RCC 7860 (cell line): ENCODE measurements around the gene ABCE1.
"Not testable (repeated sequence)": the region's sequence is repeated elsewhere in the genome, so short reads cannot be mapped to it uniquely, and the experiment has no call there.

ENCODE experiments used
- DNase-seq: peaks from one replicate; pipeline ENCODE4 v3.0.0-alpha.2; 2015; ENCODE audit warnings: low spot score
- FAIRE-seq: peaks from 2 replicates; lab custom pipeline; 2012; peaks lifted over from hg19 to GRCh38; lab: Jason Lieb, UNC

The ABCE1 gene

DNA sequence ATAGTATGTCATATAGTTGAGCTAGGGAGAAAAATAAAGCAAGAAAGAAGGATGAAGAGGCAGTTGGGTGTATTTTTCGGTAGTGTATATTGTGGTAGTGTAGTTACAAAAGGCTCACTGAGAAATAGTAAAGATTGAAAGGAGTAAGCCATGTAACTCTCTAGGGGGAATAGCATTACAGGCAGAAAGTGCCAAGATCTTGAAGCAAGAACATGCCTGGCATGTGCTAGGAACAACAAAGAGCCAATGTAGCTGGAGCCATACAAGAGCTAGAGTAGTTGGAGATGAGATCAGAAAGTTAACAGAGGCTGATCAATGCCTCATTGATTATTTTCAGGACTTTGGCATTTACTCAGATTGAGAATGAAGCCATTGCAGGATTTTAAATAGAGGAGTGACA is 3.0 kb downstream of the ABCE1 start:
- FAIRE-seq (no peak), DNase-seq (no peak)

DNA sequence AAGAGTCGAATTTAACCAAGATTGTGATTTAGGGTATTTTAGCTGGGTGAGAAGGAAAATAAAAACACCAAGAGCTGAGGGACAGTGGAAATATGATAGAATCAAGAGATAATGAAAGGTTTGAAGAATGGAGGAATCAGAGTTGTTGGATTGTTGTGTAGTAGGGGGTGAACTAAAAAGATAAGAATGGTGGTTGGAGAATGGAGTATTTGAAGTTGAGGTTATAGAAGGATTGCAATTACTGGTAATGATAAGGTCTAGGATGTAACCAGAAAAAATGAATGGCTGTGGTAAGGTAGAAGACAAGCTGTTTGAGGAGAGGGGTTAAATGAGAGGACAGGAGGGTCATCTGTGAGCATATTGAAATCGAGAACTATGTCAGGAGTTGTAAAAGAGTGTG is 4.5 kb downstream of the ABCE1 start:
- DNase-seq: no peak
- FAIRE-seq: no peak

DNA sequence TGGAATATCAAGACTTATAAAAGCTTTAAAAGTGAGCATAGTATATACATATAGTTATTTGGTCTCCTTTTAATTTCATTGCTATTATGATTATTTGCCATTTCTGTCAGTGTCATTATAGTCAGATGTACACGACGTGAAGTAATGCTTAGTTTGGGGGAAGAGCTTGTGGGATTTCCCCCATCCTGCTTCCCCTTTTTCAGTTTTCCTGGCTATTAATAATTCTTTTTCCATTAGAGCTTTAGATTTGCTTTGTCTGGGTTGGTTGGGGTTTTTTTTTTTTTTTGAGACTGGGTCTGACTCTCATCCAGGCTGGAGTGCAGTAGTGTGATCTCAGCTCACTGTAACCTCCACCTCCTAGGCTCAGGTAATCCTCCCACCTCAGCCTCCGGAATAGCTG is 5.4 kb downstream of the ABCE1 start:
- no peak for DNase-seq
- no peak for FAIRE-seq

DNA sequence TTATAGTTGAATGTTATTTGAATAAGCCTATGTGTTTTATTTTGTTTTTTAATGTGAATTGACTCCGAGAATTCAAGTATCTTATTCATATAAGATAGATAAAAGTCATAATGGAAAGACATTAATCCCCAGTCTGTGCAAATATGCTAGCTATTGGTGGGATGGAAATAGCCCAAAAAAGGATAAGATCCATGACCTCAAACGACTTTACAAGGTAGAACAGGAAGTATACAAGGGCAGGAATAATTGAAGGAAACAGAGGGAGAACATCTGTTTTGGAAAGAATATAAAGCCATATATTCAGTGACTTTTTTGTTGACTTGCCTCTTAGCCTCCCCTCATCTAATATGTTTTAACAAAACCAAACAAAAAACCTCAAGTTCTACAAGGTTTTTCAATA is 9.0 kb downstream of the ABCE1 start:
- DNase-seq (no peak), FAIRE-seq (no peak)

DNA sequence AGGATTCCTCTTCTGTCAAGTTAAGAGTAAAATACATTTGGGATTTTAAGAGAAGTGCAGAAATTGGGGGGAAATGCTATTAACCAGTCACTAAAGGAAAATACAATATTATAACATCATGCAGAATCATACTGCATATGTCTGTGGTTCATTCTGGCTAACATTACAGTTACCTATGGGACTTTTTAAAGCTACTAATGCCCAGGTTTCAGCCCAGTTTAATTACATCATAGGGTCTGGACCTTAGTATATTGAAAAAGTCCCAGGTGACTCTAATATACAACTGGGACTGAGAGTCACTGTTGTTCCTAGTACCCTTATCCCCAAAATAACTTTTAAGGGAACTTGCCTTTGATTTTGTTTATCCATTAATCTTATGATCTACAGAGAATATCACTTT is 10.0 kb downstream of the ABCE1 start:
- DNase-seq (no peak), FAIRE-seq (no peak)

DNA sequence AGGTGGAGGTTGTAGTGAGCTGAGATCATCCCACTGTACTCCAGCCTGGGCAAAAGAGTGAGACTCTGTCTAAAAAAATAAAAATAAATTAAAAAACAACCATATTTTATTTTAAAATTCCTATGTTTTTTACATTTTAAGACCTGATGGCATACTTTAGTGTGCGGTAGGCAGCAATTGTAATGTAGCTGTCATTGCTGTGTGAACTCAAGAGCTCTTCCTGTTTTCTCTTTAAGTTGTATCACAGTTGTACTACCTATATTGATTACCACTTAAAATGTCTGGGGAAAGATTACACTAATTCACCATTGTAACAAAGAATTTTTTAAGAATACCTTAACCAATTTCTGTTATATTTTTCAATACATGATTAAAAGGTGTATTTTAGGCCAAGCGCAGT is 27.3 kb downstream of the ABCE1 start:
- no peak for FAIRE-seq
- no peak for DNase-seq

DNA sequence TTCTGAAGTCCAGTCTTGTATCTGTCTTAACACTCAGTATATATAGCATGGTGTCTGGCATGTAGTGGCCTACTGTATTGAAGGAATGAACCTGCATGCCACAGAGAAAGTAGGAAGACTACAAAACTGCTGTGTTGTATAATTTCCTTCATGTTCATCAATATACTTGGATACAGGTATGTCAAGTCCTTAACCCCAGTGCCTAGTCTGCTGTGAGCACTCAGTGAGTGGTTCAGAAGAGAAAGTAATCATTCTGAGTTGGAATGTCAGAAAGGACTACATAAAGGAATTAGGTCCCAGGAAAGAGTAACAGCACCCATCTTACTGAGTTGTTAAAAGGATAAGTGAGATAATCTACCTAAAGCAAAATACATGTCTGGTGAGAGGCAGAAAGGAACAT is 32.0 kb downstream of the ABCE1 start:
- FAIRE-seq: no peak

DNA sequence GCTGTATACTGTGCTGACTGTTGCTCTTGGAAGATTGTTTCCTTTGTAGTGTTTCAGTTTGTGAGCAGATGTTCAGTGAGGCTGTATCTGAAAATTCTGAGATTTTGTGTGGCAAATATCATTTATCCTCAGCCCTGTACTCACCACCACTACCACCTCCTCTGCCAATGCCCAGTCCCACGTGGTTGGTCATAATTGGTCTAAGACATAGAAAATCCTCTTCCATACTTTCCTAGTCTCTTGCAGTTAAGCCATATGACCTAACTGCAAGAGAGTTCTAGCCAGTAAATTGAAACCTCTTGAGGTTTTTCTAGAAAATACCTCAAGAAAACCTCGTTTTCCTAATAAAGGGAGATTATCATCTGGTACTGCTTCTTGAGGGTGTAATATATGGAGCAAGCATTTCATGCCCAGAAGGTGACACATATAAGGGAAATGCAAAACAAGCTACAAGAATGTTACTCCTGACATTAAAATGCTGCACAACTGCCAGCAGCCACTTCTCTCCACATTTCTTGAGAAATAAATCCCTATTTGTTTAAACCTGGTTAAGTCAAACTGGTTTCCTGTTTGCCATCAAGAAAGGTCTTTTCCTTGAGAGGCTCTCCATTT is 32.8 kb downstream of the ABCE1 start:
- FAIRE-seq: no peak
- DNase-seq: no peak

More for the DNA sequence above, 32.0 kb downstream of the ABCE1 start:
- DNase-seq: no peak

DNA sequence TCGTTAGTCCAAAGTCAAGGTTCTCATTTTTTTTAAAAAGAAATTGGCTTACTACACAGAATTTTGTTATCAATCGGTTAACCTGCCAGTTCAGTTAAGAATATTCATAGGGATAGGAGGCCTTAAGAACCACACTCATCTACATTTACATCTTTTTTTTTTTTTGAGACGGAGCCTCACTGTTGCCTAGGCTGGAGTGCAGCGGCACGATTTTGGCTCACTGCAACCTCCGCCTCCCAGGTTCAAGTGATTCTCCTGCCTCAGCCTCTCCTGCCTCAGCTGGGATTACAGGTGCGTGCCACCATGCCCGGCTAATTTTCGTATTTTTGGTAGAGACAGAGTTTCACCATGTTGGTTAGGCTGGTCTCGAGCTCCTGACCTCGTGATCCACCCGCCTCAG is 33.7 kb downstream of the ABCE1 start:
- FAIRE-seq (no peak), DNase-seq (no peak)

DNA sequence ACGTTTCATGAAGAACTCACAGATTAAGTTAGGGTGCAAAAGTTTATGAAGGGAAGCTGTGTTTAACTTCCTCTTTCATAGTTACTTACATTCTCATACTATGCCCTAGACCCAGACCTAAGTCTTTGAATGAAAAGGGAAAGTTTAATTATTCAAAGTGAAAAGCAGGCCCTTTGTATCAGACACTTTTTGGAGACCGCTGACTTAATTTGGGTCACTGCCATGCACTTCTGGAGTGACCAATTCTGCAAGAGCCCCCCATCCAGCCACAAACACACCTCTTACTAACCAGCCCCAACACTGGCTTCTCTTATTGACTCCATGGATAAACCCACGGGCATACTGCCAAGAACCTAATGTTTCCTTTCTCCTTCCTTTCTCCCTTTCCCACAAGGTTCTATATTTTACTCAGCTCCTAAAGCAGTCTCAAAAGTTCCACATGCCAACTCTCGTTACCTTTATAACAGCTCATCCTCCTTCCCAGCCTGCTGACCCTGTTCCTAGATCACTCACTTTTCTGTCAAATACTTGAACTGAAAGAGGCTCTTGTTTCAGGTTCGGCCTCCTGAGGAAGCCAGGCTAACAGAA is 34.5 kb downstream of the ABCE1 start:
- no peak for FAIRE-seq
- no peak for DNase-seq

DNA sequence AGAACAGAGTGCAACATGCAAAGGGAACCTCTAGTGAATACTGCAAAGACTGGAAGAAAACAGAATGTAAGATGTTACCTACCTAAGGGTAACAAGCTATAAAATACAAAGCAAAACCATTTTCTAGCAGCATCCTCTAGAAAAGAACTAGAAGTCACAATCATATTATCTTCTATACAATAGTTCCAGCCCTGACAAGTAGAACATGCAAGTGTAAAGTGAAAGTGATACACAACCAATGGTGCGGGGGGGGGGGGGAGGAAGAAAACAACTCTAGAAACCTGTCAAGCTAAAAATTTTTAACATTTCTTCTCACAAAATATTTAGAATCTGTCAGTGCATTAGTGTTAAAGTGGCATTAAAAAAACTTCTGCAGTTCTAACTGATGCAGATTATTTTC is 38.1 kb downstream of the ABCE1 start:
- FAIRE-seq, DNase-seq: not testable (repeated sequence)

DNA sequence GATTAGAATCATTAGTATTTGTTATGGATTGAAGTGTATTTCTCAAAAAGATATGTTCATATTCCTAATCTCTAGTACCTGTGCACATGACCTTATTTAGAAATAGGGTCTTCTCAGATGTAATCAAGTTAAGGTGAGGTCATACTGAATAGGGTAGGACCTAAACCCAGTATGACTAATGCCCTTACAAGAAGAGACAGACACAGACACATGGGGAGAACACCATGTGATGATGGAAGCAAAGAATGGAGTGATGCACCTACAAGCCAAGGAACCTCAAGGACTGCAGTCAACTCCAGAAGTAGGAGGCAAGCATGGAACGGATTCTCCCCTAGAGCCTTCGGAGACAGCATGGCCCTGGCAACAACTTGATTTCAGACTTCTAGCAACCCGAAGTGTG is 50.9 kb downstream of the ABCE1 start:
- FAIRE-seq (no peak), DNase-seq (no peak)

DNA sequence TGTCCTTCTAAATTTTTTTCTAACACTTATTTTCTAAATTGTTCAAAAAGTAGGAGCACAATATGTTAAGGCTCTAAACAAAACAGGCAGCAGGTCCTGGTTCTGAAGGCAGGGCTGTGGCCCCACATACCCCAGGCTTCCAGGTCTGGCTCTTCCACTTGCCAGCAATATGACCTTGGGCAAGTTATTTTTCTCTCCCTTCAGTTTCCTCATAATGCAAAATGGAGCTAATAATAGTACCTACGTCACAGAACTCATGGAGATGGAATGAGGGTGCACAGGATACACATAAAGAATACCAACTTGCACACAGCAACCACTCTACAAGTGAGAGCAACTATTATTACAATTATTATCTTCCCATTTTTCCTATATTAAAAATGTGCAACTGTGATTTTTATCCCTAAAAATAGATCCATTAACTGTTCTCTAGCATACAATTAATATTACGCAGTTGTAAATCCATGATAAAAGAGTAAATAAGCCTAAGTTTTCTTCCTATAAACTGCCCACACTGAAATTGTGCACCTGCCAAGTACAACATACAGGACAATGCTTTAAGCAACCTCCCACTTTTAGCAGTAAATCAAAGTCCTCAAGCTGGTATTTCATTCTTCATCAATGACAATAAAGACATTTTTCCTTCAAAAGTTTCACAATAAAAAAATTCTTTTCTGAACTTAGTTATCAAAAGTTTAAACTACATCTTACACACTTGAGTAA is 55.2 kb downstream of the ABCE1 start:
- DNase-seq: no peak
- FAIRE-seq: no peak

DNA sequence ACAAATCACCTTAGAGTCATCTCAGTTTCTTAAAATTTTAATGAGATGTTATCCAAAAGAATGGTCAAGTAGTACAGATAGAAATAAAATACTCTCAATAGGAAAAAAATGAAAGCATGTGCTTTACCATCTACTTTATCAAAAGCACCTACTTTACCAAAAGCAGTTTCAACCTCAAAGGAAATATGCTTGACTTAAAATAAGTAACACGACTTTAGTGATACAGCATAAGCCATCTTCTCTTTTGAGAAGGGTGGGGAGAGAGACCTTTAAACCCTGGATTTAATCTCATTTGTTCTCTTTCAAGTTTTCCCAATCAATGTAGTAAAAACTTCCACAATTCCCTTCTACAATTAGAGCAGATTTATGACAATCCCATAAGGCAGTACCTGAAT is 55.8 kb downstream of the ABCE1 start:
- FAIRE-seq (no peak), DNase-seq (no peak)

DNA sequence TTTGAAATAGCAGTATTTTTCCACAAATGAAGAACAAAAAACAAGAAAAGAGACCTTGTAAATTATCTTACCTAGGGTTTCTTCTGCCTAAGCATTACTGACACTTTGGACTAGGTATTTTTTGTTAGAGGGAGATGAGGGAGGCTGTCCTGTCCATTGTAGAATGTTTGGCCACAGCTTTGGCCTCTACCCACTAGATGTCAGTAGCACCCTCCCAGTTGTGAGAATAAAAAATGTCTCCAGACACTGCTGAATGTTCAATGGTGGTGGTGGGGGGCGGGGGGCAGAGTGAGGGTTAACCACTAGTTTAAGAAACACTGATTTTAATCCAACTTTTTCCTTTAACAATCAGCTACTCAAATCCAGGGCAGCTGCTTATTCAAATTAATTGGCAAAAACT is 56.5 kb downstream of the ABCE1 start:
- FAIRE-seq: no peak
- DNase-seq: no peak

DNA sequence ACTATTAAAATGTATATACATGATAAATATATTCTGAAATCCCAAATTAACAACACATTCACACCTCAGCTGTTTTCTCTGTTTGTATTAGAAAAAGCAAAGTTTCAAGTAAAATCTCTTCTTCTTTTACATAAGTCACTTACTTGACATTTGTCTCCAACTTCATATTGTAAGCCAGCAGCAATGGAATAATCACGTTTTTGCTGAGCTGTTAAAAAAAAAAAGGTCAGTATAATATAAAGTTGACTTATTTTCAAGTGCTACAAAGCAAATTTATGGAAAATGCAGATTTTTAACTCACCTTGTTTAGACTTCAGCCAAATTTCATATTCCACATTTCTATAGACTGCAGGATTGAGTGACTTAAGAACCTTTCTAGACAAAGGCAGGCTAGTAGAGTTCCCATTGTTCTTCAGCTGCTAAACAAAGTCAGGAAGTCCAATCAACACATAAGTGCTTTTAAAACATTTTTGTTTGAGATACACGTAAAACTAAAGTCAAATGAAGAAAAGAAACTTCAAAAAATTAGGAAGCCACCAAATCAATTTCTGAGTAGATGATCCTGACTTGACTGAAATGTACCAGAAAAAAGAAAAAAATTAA is 57.3 kb downstream of the ABCE1 start:
- no peak for FAIRE-seq
- DNase-seq: no peak

DNA sequence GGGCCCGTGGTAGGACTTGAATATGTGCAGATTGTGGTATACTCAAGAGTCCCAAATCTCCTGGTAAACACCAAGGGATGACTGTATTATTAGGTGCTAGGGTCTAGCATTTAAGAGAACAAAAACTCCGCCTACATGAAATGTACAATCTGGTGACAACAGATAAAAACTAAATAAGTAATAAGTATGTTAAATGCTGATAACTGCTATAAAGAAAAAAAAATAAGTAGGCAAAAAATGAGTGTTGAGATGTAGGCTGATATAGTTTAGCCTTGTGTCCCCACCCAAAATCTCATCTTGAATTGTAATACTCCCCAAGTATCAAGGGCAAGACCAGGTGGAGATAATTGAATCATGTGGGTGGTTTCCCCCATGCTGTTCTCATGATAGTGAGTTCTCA is 58.9 kb downstream of the ABCE1 start:
- FAIRE-seq: no peak
- DNase-seq: no peak

DNA sequence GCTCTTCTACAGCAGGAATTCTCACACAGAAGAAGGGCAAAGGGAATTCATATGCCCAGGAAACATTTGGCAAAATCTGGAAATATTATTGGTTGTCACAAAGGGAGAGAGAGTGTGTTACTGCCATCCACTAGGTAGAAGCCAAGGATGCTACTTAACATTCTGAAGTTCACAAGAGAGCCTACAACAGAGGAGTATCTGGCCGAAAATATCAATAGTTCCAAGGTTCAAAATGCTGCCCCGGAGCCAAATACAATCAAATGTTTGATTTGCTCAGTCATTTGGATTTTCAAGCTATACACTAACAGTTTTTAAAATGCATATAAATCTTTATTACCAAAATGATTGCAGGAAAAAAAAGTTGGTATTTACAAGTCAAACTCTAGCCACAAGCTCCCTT is 63.4 kb downstream of the ABCE1 start:
- DNase-seq (no peak), FAIRE-seq (no peak)

DNA sequence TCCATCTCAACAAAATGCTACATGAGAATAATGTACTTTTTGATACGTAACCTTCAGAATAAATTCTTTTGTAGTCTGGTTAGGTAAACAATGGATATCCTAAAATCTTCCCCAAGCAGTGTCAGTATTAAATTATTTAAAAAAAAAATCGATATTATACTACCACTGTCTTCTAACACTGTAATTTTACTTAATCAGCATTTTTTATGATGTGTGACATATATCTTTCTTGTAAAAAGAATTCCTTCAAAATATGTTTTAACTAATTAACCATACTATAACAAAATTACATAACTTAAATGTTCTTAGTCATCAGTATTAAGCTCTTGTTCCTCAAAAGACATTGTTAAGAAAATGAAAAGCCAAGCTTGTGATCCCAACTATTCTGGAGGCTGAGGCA is 69.8 kb downstream of the ABCE1 start:
- no peak for FAIRE-seq
- no peak for DNase-seq

DNA sequence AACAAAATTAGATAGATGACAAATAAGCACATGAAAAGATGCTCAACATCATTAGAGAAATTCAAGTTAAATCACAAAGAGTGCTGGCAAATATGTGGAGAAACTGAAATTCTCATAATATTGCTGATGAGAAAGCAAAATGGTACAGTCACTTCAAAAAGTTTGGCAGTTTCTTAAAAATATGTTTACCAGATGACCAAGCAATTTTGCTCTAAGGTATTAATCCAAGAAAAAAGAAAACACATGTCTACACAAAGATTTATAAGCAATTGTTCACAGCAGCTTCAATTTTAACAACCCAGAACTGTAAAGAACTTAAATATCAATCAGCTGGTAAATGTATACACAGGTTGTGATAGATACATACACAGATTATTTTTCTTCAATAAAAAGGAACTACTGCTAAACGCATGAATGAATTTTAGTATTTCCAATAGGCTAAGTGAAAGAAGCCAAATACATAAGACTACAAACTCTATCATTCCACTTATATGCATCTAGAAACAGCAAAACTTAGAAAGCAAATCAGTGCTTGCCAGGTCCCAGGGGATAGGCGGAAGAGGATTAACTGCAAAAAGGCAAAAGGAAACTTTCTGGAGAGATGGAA is 70.6 kb downstream of the ABCE1 start:
- no peak for FAIRE-seq

DNA sequence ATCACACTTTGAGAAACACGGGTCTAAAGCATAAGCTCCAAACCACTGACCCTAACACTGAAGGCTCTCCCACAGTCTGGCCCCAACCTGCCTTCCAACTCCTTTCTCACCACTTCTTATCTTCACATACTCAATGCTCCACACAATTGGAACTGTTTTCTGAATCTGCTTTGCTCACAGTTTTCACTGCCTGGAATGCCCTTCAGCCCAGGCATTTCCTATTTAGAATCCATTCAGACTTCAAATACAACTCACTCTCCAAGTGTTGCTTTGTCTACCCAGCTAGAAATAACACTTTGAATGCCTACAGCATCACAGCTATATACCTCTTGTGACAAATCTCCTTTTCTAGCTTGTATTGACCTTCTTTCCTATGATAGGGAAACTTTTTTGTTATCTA is 72.1 kb downstream of the ABCE1 start:
- DNase-seq (no peak), FAIRE-seq (no peak)

More for the DNA sequence above, 70.6 kb downstream of the ABCE1 start:
- DNase-seq: no peak

DNA sequence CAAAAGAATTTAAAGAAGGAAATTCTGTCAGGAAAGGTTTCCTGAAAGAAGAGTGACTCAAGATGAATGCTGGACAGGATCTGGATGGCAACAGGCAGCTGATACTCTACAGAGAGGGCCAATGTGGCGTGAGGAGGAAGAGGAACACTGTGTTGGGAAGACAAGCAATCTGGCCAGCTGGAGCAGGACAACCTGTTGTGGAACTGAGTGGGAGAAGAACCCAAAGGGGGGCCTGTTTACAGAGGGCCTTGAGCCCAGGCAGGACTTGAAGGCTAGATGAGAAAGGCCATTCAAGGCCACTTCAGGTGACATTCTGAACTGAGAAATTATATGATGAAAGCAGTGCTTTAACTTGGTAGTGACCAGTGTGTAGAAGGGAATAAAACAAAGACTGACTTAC is 73.8 kb downstream of the ABCE1 start:
- FAIRE-seq (no peak), DNase-seq (no peak)
